ENCODE data around the gene CAND2. TPM values are rescaled to one million over a fixed set of nuclear protein-coding genes. Genes with fewer than 3 reads are reported as not detected.

The CAND2 gene
- total and polyA plus RNA-seq, 9 of the 15 experiments (the other 6 are each of a cell fraction or from before 2014, with no cell fraction given): 0.91 to 14.9 (median 4.3) TPM

DNA sequence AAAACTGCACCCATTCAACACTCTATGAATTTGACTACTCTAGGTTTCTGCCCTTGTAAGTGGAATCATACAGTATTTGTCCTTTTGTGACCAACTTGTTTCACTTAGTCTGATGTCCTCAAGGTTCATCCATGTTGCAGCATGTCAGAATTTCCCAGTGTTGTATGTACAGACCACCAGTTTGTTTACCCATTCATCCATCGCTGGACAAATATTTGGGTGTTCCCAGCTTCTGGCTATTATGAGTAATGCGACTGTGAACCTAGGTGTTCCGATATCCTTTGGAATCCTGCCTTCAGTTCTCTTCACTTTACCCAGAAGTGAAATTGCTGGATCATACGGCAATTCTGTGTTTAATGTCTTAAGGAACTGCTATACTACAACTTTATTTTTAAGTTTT lies 32.3 kb downstream of the CAND2 start:
- H3K27me3 ChIP-seq (ENCODE audit: control insufficient read depth in 2 of 2, insufficient read depth in 2 of 2, low read length in 2 of 2): no peaks in the 10 kb centered on the region
- H3K27ac ChIP-seq (ENCODE audit: extremely low read depth, low read depth, low read length): no peak overlapping the region
- H3K9me1 ChIP-seq (ENCODE audit: control insufficient read depth, insufficient read depth, low read length): peaks cover 4% of the 10 kb centered on the region
- H3K9me3 ChIP-seq (replicated peaks; ENCODE audit: control insufficient read depth, insufficient read depth, low read depth, low read length): no peaks in the 10 kb centered on the region
- no peak overlapping the region for H3K9ac ChIP-seq (ENCODE audit: insufficient read depth in 1 of 2, low read depth in 2 of 2, low read length in 2 of 2)
- H3K4me2 ChIP-seq (ENCODE audit: insufficient read depth, low read length): no peak overlapping the region
- WGBS (ENCODE audit: insufficient coverage, low coverage, missing lambda C conversion rate): 87% methylated on average over 4 of the region's 4 CpGs
- ChIA-PET CTCF (ENCODE audit: low intra/inter-chr PET ratio) (no interaction called here), POLR2A (interaction anchor here (1.6 to 11.9 kb wide), 4 partner anchors 9 to 18 kb away, joined by 6 to 108 read pairs (median 66); partner anchors contain the start of gene RPL32)
- no peak overlapping the region for H3K4me3 ChIP-seq
- intact Hi-C loops (cut with micrococcal nuclease): no loop called here
- H4K20me1 ChIP-seq (replicated peaks; ENCODE audit: control insufficient read depth, insufficient read depth, low read length): peaks cover 10% of the 10 kb centered on the region
- no peaks in the 10 kb centered on the region for H3K79me2 ChIP-seq (ENCODE audit: control insufficient read depth, insufficient read depth, low read length)
- DNase-seq (ENCODE audit: extremely low read depth in 1 of 4, low spot score in 3 of 4) (no peak), ATAC-seq (no peak), FAIRE-seq (no peak)
- no peak overlapping the region for H2AFZ ChIP-seq (ENCODE audit: low read depth, low read length)
- H3K4me1 ChIP-seq (replicated peaks in 1 of 2; ENCODE audit: control insufficient read depth in 2 of 2, insufficient read depth in 2 of 2, low read length in 2 of 2): no peaks in the 10 kb centered on the region; a peak in 1 of 5 replicates
- H3K36me3 ChIP-seq (ENCODE audit: control insufficient read depth, insufficient read depth, low read length): peaks cover 58% of the 10 kb centered on the region
- in situ Hi-C loops (cut with MboI): no loop called here
- BruUV-seq (replicated peaks): no TSS peak
- TF ChIP-seq RBM15 (IDR thresholded peaks at IDR 0.05; ENCODE audit: insufficient read depth, low read length) (no peak), TAF1 (IDR thresholded peaks at IDR 0.05; ENCODE audit: control insufficient read depth, extremely low read depth, insufficient read depth, low read length, severe bottlenecking) (no peak), ZNF124 (CRISPR knock-in tag; IDR thresholded peaks at IDR 0.05) (no peak), GABPB1 (CRISPR knock-in tag; IDR thresholded peaks at IDR 0.05) (no peak), BRD9 (IDR thresholded peaks at IDR 0.05; ENCODE audit: low read depth, partially characterized antibody) (no peak), ARHGAP35 (IDR thresholded peaks at IDR 0.05; ENCODE audit: partially characterized antibody) (no peak), ZKSCAN1 (IDR thresholded peaks at IDR 0.05; ENCODE audit: low read depth, low read length) (no peak), HSF4 (CRISPR knock-in tag; IDR thresholded peaks at IDR 0.05; ENCODE audit: borderline replicate concordance) (no peak), ESRRB (CRISPR knock-in tag; IDR thresholded peaks at IDR 0.05; ENCODE audit: borderline replicate concordance) (no peak), ZNF174 (CRISPR knock-in tag; IDR thresholded peaks at IDR 0.05) (no peak), MEF2A (IDR thresholded peaks at IDR 0.05; ENCODE audit: control insufficient read depth, low read depth, low read length) (no peak), PHF20 (IDR thresholded peaks at IDR 0.05; ENCODE audit: partially characterized antibody) (no peak), ZNF224 (CRISPR knock-in tag; IDR thresholded peaks at IDR 0.05) (no peak), DNMT1 (IDR thresholded peaks at IDR 0.05) (no peak), PYGO2 (tag; IDR thresholded peaks at IDR 0.05) (no peak), CXXC5 (CRISPR knock-in tag; IDR thresholded peaks at IDR 0.05) (no peak)
- TF ChIP-seq, protein P1, sequence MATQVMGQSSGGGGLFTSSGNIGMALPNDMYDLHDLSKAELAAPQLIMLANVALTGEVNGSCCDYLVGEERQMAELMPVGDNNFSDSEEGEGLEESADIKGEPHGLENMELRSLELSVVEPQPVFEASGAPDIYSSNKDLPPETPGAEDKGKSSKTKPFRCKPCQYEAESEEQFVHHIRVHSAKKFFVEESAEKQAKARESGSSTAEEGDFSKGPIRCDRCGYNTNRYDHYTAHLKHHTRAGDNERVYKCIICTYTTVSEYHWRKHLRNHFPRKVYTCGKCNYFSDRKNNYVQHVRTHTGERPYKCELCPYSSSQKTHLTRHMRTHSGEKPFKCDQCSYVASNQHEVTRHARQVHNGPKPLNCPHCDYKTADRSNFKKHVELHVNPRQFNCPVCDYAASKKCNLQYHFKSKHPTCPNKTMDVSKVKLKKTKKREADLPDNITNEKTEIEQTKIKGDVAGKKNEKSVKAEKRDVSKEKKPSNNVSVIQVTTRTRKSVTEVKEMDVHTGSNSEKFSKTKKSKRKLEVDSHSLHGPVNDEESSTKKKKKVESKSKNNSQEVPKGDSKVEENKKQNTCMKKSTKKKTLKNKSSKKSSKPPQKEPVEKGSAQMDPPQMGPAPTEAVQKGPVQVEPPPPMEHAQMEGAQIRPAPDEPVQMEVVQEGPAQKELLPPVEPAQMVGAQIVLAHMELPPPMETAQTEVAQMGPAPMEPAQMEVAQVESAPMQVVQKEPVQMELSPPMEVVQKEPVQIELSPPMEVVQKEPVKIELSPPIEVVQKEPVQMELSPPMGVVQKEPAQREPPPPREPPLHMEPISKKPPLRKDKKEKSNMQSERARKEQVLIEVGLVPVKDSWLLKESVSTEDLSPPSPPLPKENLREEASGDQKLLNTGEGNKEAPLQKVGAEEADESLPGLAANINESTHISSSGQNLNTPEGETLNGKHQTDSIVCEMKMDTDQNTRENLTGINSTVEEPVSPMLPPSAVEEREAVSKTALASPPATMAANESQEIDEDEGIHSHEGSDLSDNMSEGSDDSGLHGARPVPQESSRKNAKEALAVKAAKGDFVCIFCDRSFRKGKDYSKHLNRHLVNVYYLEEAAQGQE (IDR thresholded peaks at IDR 0.05; ENCODE audit: borderline replicate concordance): no peak
- TF ChIP-seq, protein P1 (CRISPR knock-in tag; IDR thresholded peaks at IDR 0.05; ENCODE audit: low read depth): no peak

Data from K562 (cell line).